Stimulated activated CD8-positive, alpha-beta memory T cell treated with anti-CD3 and anti-CD28 coated beads, Interleukin-7, amount 100 ng/mL, for 4 hours (primary cell): ENCODE data around the gene WWC2.
"Not testable (repeated sequence)": the region's sequence is repeated elsewhere in the genome, so short reads cannot be mapped to it uniquely, and the experiment has no call there.

Experiments used
- DNase-seq, 2 donors: peaks; one replicate each; pipeline ENCODE4 v3.0.0-alpha.2; 2020; ENCODE audit warnings: low read depth in 2 of 2

The WWC2 gene

DNA sequence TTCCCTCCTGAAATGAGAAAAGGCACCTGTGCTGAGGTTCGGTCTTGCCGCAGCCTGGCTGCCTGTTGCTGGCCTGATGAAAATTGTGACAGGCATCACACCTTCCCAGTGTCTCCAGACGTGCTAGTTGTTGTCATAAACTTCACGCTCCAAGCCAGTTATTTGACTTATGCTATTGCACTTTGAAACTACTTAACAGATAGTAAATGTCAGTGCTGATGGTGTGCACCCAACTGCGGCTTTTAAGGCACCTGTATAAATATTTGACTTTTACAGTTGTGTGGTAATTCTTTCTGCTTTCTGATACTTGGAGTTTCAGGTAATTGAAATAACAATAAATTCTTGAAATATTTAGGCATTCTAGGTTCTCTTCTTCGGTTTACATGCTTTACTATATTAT is 1.8 kb downstream of the WWC2 start:
- DNase-seq: no peak

DNA sequence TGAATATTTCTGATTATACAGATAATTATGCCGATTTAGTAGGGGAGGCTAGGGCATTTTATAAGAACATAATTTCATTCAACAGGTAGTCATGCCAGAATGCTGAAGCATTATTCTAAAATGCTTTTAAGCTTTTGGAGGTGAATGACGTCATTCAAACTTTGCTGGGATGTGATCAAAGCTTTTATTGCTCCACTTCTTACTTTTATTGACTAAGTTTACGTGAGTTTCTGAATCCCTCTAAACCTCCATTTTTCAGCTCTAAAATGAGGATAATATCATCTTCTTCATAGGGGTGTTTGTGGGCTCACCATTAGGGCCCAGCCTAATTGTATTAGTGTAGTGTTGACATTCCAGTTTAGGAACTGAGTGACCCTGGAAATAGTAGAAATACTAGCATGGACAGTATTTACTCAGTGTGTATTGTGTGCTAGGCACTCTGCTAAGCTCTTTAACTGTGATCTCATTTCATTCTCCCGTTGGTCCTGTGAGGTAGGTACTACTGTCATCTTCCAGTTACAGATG is 3.0 kb downstream of the WWC2 start:
- no peak for DNase-seq

GRCh38 chr4:183105092-183105491 is 6.0 kb downstream of the WWC2 start:
- DNase-seq: no peak

- DNase-seq: no peak
These were observed 7.8 kb downstream of the WWC2 start for GRCh38 chr4:183106839-183107238.

DNA sequence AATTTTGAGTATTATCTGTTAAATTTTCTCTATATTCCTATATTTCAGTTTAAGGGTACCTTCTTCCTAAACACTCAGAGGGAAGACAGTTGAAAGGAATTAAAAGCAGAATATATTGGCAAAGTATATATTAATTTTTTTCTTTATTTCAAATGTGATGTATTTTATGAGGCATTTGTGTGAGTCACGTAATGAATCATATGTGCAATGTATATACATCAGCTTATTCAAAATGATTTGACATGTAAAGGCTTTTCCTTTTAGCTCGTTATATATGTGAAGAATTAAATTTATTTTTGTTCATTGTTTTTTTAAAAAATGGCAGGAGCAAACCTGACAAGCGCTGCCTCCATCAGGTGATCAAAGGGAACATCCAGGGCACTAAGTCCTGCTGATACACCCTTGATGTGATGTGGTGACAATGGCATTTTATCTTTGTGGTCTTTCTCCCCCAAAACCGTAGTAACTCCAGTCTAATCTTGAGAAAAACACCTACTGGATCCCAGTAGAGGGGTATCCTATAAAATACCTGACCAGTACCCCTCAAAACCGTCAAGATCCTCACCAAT is 8.9 kb downstream of the WWC2 start:
- DNase-seq: no peak

GRCh38 chr4:183110244-183110643 is 11.2 kb downstream of the WWC2 start:
- DNase-seq: no peak

GRCh38 chr4:183111452-183111885 is 12.4 kb downstream of the WWC2 start:
- no peak for DNase-seq

GRCh38 chr4:183118141-183118540 is 19.1 kb downstream of the WWC2 start:
- no peak for DNase-seq

DNA sequence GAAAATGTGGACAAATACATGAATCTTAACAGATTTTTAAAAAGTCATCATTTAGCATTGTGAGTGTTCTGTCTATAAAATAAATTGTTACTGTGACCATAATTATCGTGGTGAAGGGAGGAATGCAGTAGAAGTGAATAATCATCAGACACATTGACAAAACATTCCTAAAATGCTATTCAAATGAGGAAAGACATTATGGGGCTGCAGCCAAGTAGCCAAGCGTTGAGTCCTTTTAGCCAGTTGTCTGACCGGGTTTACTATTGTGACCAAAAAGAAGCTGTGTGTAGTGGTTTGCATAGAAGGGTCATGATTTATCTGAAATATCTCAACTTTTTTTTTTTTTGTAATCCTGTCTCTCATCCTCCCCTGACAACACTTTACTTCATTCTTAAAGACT is 19.5 kb downstream of the WWC2 start:
- DNase-seq: no peak

GRCh38 chr4:183121660-183122059 is 22.6 kb downstream of the WWC2 start:
- DNase-seq: not testable (repeated sequence)

- DNase-seq: no peak
These were observed 25.2 kb downstream of the WWC2 start for GRCh38 chr4:183124228-183124627.

- DNase-seq: no peak
These were observed 25.8 kb downstream of the WWC2 start for GRCh38 chr4:183124865-183125264.

GRCh38 chr4:183129125-183129524 is 30.1 kb downstream of the WWC2 start:
- DNase-seq: no peak

- no peak for DNase-seq
These were observed 30.6 kb downstream of the WWC2 start for GRCh38 chr4:183129675-183130074.

DNA sequence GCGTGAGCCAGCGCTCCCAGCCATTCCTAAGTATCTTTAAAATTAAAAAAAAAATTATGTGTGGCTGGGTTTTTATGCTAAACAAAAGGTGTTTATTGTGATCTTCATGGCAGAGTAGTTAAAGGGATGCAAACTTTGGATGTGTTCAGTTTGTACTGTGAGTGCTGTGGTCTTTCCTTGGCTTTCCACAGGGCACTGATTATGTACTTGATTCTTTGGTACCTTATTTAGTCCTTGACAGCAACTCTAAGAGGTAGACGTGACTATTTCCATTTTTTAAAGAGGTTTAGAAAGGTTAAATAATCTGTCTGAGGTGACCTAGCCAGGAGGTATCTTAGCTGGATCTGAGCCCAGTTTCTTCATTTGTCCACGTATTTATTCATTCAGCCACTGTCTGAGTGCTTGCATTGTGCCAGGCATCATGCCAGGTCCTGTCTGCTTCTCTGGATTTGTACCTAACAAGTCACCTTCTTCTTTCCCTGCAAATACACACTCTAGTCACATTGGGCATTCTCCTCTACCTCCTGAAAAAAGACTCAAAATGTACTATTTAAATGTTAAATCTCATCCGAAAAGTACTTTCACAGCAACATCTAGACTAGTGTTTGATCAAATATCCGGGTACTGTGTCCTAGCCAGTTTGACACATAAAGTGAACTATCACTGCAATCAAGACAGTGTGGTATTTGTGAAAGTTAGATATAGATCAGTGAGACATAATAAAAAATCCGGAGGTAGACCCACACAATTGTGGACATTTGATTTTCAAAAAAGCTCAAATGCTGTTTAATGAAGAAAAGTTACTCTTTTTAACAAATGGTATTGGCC is 31.5 kb downstream of the WWC2 start:
- no peak for DNase-seq

- no peak for DNase-seq
These were observed 33.0 kb downstream of the WWC2 start for GRCh38 chr4:183132081-183132480.

DNA sequence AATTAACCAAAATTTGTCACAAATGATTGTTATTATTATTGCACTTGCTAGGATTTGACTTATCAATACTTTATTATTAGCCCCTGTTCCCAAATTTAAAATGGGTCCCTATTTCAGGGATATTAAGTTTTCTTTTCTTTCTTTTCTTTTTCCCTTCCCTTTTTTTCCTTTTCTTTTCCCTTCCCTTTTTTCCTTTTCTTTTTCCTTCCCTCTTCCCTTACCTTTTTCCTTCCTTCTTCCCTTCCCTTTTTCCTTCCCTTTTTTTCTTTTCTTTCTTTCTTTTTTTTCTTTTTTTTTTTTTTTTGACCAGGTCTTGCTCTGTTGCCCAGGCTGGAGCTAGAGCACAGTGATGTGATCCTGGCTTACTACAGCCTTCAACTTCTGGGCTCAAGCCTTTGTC is 33.8 kb downstream of the WWC2 start:
- no peak for DNase-seq

GRCh38 chr4:183136855-183137254 is 37.8 kb downstream of the WWC2 start:
- DNase-seq: no peak

DNA sequence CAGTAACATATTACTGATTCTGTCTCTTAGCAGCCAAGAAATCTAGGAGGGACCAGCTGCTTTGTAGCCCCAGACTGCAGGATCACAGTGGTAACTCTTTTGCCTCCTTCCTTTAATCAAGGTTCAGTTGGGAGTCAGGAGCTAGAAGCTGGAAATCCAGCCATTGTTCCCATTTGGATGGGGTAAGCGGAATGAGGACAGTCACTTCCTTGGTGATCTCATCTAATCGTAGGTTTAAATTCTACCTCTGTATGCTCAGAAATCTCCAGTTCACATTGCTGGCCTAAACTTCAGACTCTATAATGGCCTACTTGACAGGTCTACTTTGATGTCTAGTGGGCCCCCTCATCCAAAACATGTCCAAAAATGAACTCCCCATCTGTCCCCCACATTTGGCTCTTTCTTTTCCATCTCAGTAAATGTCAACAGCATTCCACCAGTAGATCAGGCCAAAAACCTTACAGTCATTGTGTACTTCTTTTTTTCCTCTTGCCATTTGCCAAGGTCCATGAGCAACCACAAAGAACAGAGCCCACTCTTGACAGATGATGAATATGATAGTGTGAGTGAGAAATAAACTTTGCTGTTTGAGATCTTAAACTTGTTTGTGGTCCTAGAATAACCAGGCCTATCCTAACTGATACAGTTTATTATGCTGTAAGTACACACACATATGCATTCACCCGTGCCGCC is 40.1 kb downstream of the WWC2 start:
- DNase-seq: no peak

GRCh38 chr4:183139972-183140570 is 41.0 kb downstream of the WWC2 start:
- DNase-seq: no peak

- DNase-seq: no peak
These were observed 41.9 kb downstream of the WWC2 start for GRCh38 chr4:183140911-183141320.

DNA sequence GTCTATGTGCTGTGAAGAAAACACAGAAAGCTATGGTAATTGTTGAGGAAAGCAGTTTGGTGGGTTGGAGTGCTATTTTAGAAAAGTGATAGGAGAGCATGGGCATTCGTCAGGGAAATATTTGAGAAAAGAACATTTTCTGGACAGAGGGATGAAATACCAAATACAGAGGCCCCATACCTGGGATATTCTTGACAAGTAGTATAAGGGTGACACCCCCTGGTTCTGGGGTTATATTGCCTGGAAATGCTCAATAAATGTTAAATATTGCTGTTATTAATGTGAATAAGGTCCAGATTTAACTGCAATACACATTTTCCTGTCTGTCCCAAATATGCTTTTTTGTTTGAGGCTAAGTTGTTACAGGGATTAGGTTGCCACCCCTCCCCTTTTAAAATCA is 42.9 kb downstream of the WWC2 start:
- no peak for DNase-seq
